NCI-H2227 treated with DMSO at 0.1 percent for 48 hours (cell line): Measurements from ENCODE around the gene OVCH2.
"Not testable (repeated sequence)": the region's sequence is repeated elsewhere in the genome, so short reads cannot be mapped to it uniquely, and the experiment has no call there.

Experiments
- DNase-seq: peaks from one replicate; lab custom pipeline; 2025; lab: John Stamatoyannopoulos, UW

Gene OVCH2

DNA sequence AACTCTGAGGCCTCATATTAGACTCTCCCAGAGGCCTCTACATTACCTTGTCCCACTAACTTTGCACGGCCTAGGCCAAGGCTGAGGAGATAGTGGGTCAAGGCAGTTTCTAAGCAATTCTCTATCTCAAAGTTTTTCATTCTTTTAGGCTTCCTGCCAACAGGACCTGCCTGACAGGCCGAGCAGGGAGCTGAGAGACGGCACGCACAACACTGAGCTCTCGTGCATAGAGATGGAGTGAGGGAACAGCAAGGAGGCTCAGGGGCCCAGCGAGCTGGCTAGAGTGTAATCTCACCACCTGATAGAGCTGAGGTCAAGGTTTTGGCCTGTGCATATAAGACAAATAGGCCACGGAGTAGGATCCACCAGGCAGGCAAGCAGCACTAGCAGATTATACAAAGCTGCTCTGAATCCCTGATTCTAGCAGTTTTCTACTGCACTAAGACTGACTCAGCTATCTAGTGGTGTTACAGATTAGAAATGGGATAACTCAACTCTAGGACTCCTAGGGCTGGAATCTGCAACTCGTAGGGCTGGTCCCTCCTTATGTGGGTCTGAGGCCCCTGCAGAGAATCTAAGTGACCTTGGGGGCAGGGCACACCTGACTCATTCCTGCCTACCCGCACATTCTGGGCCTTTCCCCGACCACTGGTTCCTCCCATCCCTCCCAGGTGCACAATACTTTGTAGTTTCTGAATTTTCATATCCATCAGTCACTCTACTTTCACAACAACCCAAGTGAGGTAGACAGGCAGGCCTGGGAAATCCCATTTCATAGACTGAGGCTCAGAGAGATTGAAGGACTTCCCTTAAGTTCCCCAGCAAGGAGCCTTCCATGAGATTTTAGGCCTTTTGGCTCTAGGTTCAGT is 34.7 kb downstream of the OVCH2 start:
- DNase-seq, result no peak

DNA sequence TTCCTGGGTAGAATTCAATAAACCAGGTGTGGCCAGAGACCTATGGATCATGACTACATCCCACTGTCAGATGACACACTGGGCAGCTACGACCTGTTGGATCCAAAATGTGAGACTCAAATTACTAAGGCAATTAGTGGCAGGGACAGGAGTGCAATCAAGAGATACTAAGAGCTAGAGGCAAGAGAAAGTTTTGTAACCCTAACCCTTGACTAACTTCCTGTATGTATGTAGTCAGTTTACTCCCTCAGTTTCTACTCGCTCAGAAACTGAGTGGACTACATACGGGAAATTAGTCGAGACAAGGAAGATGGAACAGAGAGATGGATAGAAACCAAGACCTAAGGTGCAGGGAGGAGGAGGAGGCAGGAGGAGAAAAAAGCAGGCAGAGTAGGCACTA is 35.6 kb downstream of the OVCH2 start:
- DNase-seq, result no peak

DNA sequence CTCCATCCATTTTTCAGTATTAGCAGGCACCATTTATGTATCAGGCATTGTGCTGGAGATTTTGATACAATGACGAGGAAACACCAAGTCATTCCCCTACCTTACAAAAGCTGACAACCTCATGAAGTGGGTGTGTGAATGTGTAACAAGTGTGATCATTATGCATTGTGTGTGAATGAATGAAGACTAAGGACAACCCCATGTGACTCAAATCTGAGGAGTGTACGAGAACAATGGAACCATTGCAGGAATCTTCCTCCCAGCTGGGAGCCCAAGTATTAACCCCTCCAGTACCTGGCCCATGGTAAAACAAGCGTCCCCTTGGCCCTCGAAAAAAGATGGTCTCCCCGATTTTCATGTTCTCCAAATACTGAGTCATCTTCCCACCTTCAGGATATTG is 37.4 kb downstream of the OVCH2 start:
- DNase-seq, result no peak

- no peak for DNase-seq
These were observed 37.8 kb downstream of the OVCH2 start for GRCh38 chr11:7668464-7668863.

- no peak for DNase-seq
These were observed 38.8 kb downstream of the OVCH2 start for GRCh38 chr11:7667460-7667859.

DNA sequence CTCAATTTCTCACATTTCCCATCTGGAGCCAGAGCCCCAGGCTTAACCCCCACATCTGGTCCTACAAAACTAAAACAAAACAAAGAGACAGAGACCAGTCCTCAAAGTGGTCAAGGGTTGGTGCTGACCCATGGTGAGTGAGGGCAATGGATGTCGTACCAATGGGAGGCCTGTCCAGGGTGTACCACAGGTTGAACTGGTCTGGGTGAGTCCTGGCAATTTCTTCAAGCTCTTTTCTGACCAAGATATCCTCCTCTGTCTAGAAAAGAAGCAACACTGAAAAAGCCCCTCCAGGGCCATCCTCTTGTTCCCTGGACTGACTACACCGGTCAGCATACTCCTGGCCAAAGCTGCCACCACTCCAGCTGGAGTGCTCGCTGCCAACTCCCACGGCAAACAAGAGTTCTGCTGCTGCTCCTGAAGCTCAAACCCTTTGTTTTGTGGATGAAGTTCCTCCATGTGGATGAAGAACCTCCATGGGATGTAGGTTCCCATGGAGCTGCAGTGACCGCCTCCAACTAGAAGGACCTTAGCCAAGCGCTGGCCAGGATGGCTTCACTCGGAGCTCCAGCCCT is 39.9 kb downstream of the OVCH2 start:
- DNase-seq, result no peak

GRCh38 chr11:7665473-7666291 is 40.6 kb downstream of the OVCH2 start:
- DNase-seq, result peak; percentile 26

DNA sequence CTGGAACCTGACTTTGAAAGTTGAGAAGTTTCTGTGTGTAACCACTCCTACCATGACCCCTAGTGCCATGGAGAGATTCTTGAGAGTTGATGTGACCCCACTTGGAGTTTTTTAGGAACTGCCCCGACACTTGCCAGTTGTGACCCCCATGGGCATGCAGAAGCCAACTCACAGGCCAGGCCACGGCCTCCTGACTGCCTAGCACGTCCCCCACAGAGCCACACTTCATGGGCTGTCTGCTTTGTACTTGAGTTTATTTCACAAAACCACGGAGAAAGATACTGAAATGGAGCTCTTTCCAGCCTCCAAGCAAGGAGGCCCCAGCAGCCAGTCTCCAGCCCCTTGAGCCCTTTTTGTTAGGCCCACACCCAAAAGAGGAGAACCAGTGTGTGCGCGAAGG is 41.4 kb downstream of the OVCH2 start:
- no peak for DNase-seq

GRCh38 chr11:7663531-7663930 is 42.7 kb downstream of the OVCH2 start:
- not testable (repeated sequence) for DNase-seq

DNA sequence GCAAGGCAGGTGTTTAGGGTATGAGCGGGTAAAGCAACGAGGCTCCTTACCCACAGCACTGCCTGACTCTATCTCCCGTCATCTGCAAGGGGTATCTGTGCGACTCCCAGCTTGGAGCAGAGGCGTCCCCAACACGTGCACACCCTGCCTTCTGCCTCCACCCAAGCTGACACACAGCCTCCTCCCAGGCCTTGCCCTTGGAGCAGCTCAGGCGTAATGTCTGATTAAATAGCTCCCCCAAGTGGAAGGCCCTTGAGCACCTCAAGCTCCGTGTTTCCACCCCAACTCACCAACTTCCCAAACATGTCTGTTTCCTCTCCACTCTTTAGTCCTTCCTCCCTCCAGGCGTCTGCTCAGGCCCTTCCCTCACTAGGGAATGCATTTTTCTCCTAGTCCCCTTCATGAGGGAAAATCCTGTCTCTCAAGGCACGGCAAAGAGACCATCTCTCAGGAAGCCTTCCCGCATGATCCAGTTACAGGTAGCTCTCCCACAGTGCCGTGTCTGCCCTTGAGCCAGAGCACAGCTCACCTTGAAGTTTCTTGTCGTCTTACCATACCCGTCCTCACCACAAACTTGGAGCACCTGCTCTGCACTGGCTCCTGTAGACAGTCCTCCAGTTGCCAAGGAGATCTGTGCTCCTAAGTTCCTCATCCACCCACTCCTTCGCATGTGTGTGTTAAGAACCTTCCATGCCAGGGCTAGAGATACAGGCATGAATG is 48.8 kb downstream of the OVCH2 start:
- DNase-seq, result no peak

GRCh38 chr11:7656704-7657103 is 49.6 kb downstream of the OVCH2 start:
- no peak for DNase-seq

- DNase-seq, result no peak
These were observed 50.7 kb downstream of the OVCH2 start for GRCh38 chr11:7655253-7656217.

GRCh38 chr11:7654195-7654705 is 52.0 kb downstream of the OVCH2 start:
- no peak for DNase-seq

DNA sequence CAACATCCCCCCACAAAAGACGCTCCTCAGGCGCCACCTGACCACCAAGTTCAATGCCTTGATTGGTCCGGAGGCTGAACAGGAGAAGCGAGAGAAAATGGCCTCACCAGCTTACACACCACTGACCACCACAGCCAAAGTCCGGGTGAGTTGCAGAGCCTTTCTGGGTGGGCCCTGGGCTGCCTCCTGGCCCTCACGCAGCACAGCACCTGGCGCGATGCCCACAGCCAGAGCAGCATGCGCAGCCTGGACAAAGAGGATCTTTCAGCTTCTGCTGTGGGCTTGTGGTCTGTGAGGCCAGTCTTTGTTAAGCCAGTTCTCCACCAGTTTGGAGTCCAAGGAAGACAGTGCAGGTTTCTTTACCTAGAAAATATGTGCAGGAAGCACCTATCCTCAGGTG is 54.6 kb downstream of the OVCH2 start:
- DNase-seq, result no peak

GRCh38 chr11:7651140-7651551 is 55.1 kb downstream of the OVCH2 start:
- no peak for DNase-seq

DNA sequence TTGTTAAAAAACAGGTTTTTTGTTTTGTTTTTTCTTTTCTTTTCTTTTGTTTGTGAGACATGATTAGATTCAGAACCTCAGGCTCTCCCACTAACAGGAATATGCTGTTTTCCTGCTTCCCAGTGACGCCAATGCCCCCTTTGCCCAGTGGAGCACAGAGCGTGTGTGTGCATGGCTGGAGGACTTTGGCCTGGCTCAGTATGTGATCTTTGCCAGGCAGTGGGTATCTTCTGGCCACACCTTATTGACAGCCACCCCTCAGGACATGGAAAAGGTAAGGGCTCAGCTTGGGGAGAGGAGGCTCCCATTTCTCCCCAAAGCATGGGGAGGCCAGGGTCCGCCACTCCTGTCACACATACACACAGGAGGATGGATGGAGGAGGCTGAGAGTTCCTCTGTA is 58.0 kb downstream of the OVCH2 start:
- no peak for DNase-seq

GRCh38 chr11:7646866-7647265 is 59.4 kb downstream of the OVCH2 start:
- no peak for DNase-seq

- no peak for DNase-seq
These were observed 61.1 kb downstream of the OVCH2 start for GRCh38 chr11:7645206-7645605.

DNA sequence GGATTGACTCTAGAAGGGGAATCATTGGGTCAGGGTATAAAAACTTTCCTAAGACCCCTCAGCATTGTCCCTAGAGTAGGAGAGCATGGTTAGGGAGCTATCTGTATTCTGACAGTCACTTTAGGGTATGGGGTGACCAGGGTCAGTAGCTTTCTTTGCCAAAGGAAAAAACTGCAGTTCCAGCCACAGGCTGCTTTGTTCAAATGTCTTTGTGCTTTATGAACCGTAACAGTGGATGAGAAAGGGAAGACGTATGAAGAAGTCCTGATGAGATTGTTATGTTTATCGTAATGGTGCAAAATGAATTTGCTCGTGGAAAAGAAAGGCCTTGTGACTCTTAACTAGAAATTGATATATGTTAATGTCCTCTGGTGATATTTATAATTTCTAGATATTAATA is 63.0 kb downstream of the OVCH2 start:
- no peak for DNase-seq

GRCh38 chr11:7642747-7643146 is 63.5 kb downstream of the OVCH2 start:
- DNase-seq, result no peak

DNA sequence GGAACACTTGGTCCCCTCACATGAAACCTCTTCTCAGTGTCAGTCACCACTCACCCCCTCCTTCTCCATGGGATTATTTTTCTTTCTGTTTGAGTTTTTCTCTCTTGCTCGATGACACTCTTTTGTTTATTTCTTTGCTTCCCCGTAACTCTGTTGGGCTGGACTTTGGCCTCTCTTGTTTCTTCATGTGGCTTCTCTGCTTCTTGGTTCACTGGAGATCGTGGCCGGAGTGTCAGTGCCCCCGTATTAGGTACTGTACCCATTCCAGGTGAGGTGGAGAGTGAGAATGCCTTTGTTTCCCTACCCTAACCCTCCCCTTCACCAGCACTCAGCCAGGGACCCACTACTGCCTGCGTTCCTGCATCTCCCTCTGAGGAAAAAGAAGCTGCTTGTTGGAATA is 65.5 kb downstream of the OVCH2 start:
- no peak for DNase-seq
